OCI-LY1 (cell line): ENCODE measurements around the gene DHRS7C.

Source experiments
- H2AFZ ChIP-seq: fragments of 200-600 bp; sonication (generic), shearing (Covaris generic); 2 replicates; pipeline ENCODE4 v1.6.0; 2014; ENCODE audit warnings: antibody characterized with exemption, mild to moderate bottlenecking, low read length
- H3F3A ChIP-seq: fragments of 200-600 bp; sonication (generic), shearing (Covaris generic); 2 replicates; pipeline ENCODE4 v1.6.0; 2014; ENCODE audit warnings: mild to moderate bottlenecking, antibody characterized with exemption, low read length, moderate library complexity; ENCODE audit not compliant: insufficient read depth
- H3K27ac ChIP-seq: fragments of 200-600 bp; sonication (generic); 2 replicates; pipeline ENCODE4 v1.5.1; 2014; ENCODE audit warnings: low read length, mixed run types, mild to moderate bottlenecking, low read depth; ENCODE audit not compliant: poor library complexity, severe bottlenecking
- H3K27me3 ChIP-seq: fragments of 200-600 bp; sonication (generic); 2 replicates; pipeline ENCODE4 v1.6.0; 2014; ENCODE audit warnings: antibody characterized with exemption, mild to moderate bottlenecking, low read length, moderate library complexity; ENCODE audit not compliant: insufficient read depth
- H3K36me3 ChIP-seq: fragments of 200-600 bp; sonication (generic); 2 replicates; pipeline ENCODE4 v1.6.1; 2014; ENCODE audit warnings: mild to moderate bottlenecking, antibody characterized with exemption, low read length, moderate library complexity, mixed read lengths; ENCODE audit not compliant: insufficient read depth
- H3K4me1 ChIP-seq: fragments of 200-600 bp; sonication (generic); 2 replicates; pipeline ENCODE4 v1.5.1; 2014; ENCODE audit warnings: mild to moderate bottlenecking, low read length, moderate library complexity; ENCODE audit not compliant: insufficient read depth, severe bottlenecking
- H3K4me2 ChIP-seq: fragments of 200-600 bp; sonication (generic), shearing (Covaris generic); 2 replicates; pipeline ENCODE4 v1.6.1; 2014; ENCODE audit warnings: low read length
- H3K4me3 ChIP-seq: fragments of 200-600 bp; sonication (generic); 2 replicates; pipeline ENCODE4 v1.5.1; 2014; ENCODE audit warnings: low read length, low read depth, mild to moderate bottlenecking, mixed read lengths; ENCODE audit not compliant: poor library complexity, severe bottlenecking
- H3K79me2 ChIP-seq: fragments of 200-600 bp; shearing (Covaris generic); 2 replicates; pipeline ENCODE4 v1.6.1; 2016; ENCODE audit warnings: mixed run types, low read length, mixed read lengths; ENCODE audit not compliant: insufficient read depth
- H3K9ac ChIP-seq: fragments of 200-600 bp; sonication (generic), shearing (Covaris generic); 2 replicates; pipeline ENCODE4 v1.6.1; 2014; ENCODE audit warnings: mild to moderate bottlenecking, low read length, mixed read lengths
- H3K9me2 ChIP-seq: fragments of 200-600 bp; sonication (generic), shearing (Covaris generic); 2 replicates; pipeline ENCODE4 v1.6.1; 2014; ENCODE audit warnings: low read depth, mild to moderate bottlenecking, low read length, mixed read lengths
- H3K9me3 ChIP-seq: fragments of 200-600 bp; shearing (Covaris generic); 2 replicates; pipeline ENCODE4 v1.6.1; 2014; ENCODE audit warnings: low read length, mixed read lengths
- H4K20me1 ChIP-seq: fragments of 200-600 bp; sonication (generic), shearing (Covaris generic); 2 replicates; pipeline ENCODE4 v1.6.0; 2016; ENCODE audit warnings: mild to moderate bottlenecking, low read length; ENCODE audit not compliant: insufficient read depth
- EZH2 ChIP-seq: fragments of 200-600 bp; sonication (generic), shearing (Covaris generic); IDR thresholded peaks from 2 replicates; pipeline ENCODE4 v1.8.0; 2017; ENCODE audit warnings: borderline replicate concordance, mixed run types, mild to moderate bottlenecking, antibody characterized with exemption, low read length, moderate library complexity, mixed read lengths
- TF ChIP-seq, protein P1 (sequence below): fragments of 200-600 bp; sonication (generic), shearing (Covaris generic); IDR thresholded peaks from 2 replicates; pipeline ENCODE4 v1.5.1; 2017; ENCODE audit warnings: mild to moderate bottlenecking, antibody characterized with exemption, low read length, moderate library complexity, mixed read lengths

The DHRS7C gene

GRCh38 chr17:9833922-9834321 is 42.5 kb upstream of the DHRS7C start:
- Histone ChIP-seq H3K4me2 (no peak overlapping the region), H3K36me3 (no peaks in the 10 kb centered on the region), H2AFZ (no peak overlapping the region), H3K27me3 (no peaks in the 10 kb centered on the region), H3K79me2 (no peaks in the 10 kb centered on the region), H3K4me3 (no peak overlapping the region), H3K9me2 (no peaks in the 10 kb centered on the region), H3K27ac (no peak overlapping the region), H3K9ac (no peak overlapping the region), H3K9me3 (no peaks in the 10 kb centered on the region), H3F3A (no peaks in the 10 kb centered on the region), H3K4me1 (no peaks in the 10 kb centered on the region), H4K20me1 (no peaks in the 10 kb centered on the region)
- TF ChIP-seq EZH2: no peak
- TF ChIP-seq, protein P1, sequence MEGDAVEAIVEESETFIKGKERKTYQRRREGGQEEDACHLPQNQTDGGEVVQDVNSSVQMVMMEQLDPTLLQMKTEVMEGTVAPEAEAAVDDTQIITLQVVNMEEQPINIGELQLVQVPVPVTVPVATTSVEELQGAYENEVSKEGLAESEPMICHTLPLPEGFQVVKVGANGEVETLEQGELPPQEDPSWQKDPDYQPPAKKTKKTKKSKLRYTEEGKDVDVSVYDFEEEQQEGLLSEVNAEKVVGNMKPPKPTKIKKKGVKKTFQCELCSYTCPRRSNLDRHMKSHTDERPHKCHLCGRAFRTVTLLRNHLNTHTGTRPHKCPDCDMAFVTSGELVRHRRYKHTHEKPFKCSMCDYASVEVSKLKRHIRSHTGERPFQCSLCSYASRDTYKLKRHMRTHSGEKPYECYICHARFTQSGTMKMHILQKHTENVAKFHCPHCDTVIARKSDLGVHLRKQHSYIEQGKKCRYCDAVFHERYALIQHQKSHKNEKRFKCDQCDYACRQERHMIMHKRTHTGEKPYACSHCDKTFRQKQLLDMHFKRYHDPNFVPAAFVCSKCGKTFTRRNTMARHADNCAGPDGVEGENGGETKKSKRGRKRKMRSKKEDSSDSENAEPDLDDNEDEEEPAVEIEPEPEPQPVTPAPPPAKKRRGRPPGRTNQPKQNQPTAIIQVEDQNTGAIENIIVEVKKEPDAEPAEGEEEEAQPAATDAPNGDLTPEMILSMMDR: no peak

DNA sequence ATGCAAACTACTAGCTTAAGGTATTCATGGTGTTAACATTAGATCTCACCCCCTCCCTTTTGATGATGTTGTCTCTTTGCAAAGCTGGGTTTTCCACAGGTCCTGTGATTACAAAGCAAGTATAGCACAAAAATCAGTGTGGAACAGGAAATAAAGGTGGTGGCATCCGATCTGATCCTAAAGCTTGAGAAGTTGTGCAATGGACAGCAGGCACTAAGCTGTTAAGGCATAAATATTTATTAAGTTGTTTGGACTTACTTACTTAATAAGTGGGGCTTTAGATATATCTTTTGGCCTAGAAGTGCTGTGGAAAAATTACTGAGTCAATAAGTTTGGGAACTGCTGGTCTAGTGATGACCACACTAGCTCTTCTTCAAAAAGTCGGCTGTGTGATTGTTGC is 39.3 kb upstream of the DHRS7C start:
- Histone ChIP-seq H3F3A (no peaks in the 10 kb centered on the region), H3K36me3 (no peaks in the 10 kb centered on the region), H3K79me2 (no peaks in the 10 kb centered on the region), H3K9me3 (no peaks in the 10 kb centered on the region), H3K27me3 (no peaks in the 10 kb centered on the region), H3K4me3 (no peak overlapping the region), H4K20me1 (no peaks in the 10 kb centered on the region), H3K27ac (no peak overlapping the region), H3K4me2 (no peak overlapping the region), H2AFZ (no peak overlapping the region), H3K9ac (no peak overlapping the region), H3K4me1 (no peaks in the 10 kb centered on the region), H3K9me2 (no peaks in the 10 kb centered on the region)
- TF ChIP-seq, protein P1: no peak
- TF ChIP-seq EZH2: no peak

DNA sequence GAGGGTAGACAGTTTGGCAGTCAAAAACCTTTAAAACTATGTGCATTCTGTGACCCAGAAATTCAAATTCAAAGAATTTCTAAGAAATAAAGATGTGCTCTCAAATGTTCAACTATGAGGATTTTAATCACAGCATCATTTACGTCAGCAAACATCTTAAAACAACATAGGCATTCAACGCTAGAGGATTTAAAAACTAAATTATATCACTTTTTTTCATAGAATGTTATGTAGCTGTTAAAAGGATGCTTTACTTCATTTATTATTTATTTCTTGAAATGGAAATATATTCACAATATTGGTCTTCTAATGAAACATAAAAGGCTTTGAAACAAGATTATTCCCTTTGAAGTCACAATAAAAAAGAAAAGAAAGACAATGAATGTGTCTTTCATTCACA is 38.0 kb upstream of the DHRS7C start:
- no peaks in the 10 kb centered on the region for H3K79me2 ChIP-seq
- no peak overlapping the region for H3K4me2 ChIP-seq
- no peaks in the 10 kb centered on the region for H3K9me3 ChIP-seq
- no peak overlapping the region for H3K9ac ChIP-seq
- no peaks in the 10 kb centered on the region for H3F3A ChIP-seq
- H3K36me3 ChIP-seq: no peaks in the 10 kb centered on the region
- TF ChIP-seq, protein P1: no peak
- TF ChIP-seq EZH2: no peak
- H3K4me1 ChIP-seq: no peaks in the 10 kb centered on the region
- H3K9me2 ChIP-seq: no peaks in the 10 kb centered on the region
- no peak overlapping the region for H3K4me3 ChIP-seq
- H3K27ac ChIP-seq: no peak overlapping the region
- no peaks in the 10 kb centered on the region for H4K20me1 ChIP-seq
- H3K27me3 ChIP-seq: no peaks in the 10 kb centered on the region
- H2AFZ ChIP-seq: no peak overlapping the region
